GM23248 (cell line): ENCODE measurements around the gene RABGAP1L.

ENCODE experiments used
- EZH2 ChIP-seq: fragments of 200-600 bp; sonication (generic); IDR thresholded peaks from 2 replicates; pipeline ENCODE4 v1.6.1; 2018; ENCODE audit warnings: antibody characterized with exemption, mild to moderate bottlenecking; ENCODE audit not compliant: insufficient read depth, poor library complexity, severe bottlenecking
- EZH2phosphoT487 ChIP-seq: fragments of 200-600 bp; sonication (generic); IDR thresholded peaks from 2 replicates; pipeline ENCODE4 v1.6.1; 2018; ENCODE audit warnings: antibody characterized with exemption, moderate library complexity, mild to moderate bottlenecking, low read depth; ENCODE audit not compliant: insufficient read depth

- TF ChIP-seq EZH2 (no peak), EZH2phosphoT487 (no peak)
These were observed 38.9 kb downstream of the RABGAP1L start for GRCh38 chr1:174198202-174198601.
